Activated T-cell treated with anti-CD3 and anti-CD28 coated beads, Interleukin-2, amount 50 U/mL, for 72 hours (primary cell): ENCODE measurements around the gene BTBD9. TPM values are rescaled to one million over a fixed set of nuclear protein-coding genes. Genes with fewer than 3 reads are reported as not detected.

Experiments used
- ATAC-seq, 2 donors: fragments of 150-1000 bp; cut with Tn5 transposase; replicated peaks in 1 of 2; 2 replicates each; pipeline ENCODE4 v1.10.0; 2021; ENCODE audit warnings: moderate library complexity in 2 of 2, mild to moderate bottlenecking in 1 of 2
- DNase-seq, 2 donors: peaks; one replicate each; pipeline ENCODE4 v3.0.0; 2021 to 2022; ENCODE audit warnings: mixed read lengths in 1 of 2
- H3K27ac Mint-ChIP-seq: one replicate; pipeline ENCODE4 v1.8.0; 2022; ENCODE audit warnings: mild to moderate bottlenecking, moderate library complexity, mixed read lengths
- H3K27me3 Mint-ChIP-seq: one replicate; pipeline ENCODE4 v1.8.0; 2022; ENCODE audit warnings: low read depth, mixed read lengths
- H3K36me3 Mint-ChIP-seq, 2 donors: one replicate each; pipeline ENCODE4 v1.8.0; 2022; ENCODE audit warnings: mixed read lengths in 2 of 2, mild to moderate bottlenecking in 1 of 2; ENCODE audit not compliant: insufficient read depth in 2 of 2
- H3K4me1 Mint-ChIP-seq: one replicate; pipeline ENCODE4 v1.8.0; 2022; ENCODE audit warnings: low read depth, mixed read lengths
- H3K4me3 Mint-ChIP-seq, 2 donors: one replicate each; pipeline ENCODE4 v1.8.0; 2022; ENCODE audit warnings: mild to moderate bottlenecking in 2 of 2, mixed read lengths in 2 of 2, moderate library complexity in 2 of 2
- H3K9me3 Mint-ChIP-seq, 2 donors: one replicate each; pipeline ENCODE4 v1.8.0; 2022; ENCODE audit warnings: mixed read lengths in 2 of 2
- total RNA-seq, 2 donors: library from RNA; stranded (reverse); gene quantifications; one replicate each; pipeline ENCODE4 v1.2.3, GENCODE V29; 2022

Gene BTBD9
- total RNA-seq, 2 donors from 2014 or later = 19.8 to 24.9 TPM

DNA sequence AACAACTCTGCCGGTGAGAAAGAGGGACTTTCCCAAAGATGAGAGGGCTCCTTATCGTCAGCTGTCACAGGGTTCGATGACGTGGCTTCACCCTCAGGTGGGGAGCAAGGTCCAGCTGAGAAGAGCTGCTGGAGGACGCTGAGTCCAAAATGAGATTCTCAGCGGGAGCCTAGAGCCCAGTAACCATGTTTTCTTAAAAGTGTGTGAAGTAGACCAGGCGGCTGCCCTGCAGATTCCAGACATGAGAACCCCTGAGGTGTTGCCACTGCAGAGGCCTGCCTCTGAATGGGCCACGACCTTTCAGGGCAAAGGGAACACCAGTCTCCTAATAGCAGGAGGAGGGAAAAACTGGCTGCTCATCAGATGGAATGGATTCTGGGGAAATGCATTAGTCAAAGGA is 375.1 kb downstream of the BTBD9 start:
- Mint-ChIP-seq H3K4me3 (no peak overlapping the region), H3K27me3 (no peaks in the 10 kb centered on the region), H3K4me1 (peaks cover 20% of the 10 kb centered on the region), H3K27ac (no peak overlapping the region), H3K9me3 (no peaks in the 10 kb centered on the region), H3K36me3 (no peaks in the 10 kb centered on the region)
- ATAC-seq (no peak), DNase-seq (no peak)

- peak overlapping the region in 1 of 2 donors; percentile 63 for H3K4me3 Mint-ChIP-seq
- no peaks in the 10 kb centered on the region for H3K36me3 Mint-ChIP-seq
- no peaks in the 10 kb centered on the region for H3K9me3 Mint-ChIP-seq
- DNase-seq (no peak), ATAC-seq (peak; percentile 49 to 51)
- H3K27me3 Mint-ChIP-seq = no peaks in the 10 kb centered on the region
- H3K4me1 Mint-ChIP-seq = peaks cover 25% of the 10 kb centered on the region
- H3K27ac Mint-ChIP-seq = peak overlapping the region; percentile 58
Measured at GRCh38 chr6:38262609-38263008, 377.1 kb downstream of the BTBD9 start.

DNA sequence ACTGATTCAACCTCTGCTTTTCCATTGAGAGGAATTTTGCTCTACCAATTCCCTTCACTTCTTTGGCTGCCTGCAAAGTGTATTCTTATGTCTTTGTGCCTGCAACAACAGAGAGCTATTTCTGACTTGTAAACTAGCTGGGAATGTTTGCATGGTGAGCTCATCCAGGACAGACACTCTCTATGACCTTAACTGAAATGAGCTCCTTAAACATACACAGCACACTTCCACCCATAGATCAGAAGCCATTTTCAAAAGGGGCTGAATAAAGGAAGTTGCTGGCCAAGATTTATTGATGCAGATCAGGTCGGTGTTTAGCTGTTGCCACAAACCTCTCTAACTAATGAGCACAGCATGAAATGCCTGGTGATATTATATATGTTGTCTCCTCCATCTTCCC is 377.7 kb downstream of the BTBD9 start:
- ATAC-seq = no peak

DNA sequence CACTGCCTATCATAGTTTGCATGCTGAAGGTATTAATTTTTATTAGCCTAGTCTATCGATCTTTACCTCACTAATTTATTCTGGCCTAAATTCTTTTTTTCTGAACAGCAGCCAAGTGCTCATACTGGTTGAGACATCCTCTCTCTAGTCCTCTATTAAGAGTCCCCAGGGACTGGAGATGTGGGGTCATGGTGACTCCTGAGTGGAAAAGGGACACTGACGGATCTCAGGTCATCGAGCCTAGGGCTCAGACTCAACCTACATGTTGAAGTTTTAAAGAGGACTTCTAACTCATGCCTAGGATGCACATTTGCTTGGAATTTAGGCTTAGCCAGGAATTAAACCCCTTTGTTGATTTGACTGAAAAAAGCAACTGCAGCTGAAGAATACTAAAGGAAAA is 378.1 kb downstream of the BTBD9 start:
- no peaks in the 10 kb centered on the region for H3K9me3 Mint-ChIP-seq
- H3K27me3 Mint-ChIP-seq = no peaks in the 10 kb centered on the region
- no peak overlapping the region for H3K4me3 Mint-ChIP-seq
- H3K36me3 Mint-ChIP-seq = no peaks in the 10 kb centered on the region
- ATAC-seq (no peak), DNase-seq (no peak)
- no peak overlapping the region for H3K27ac Mint-ChIP-seq
- peaks cover 25% of the 10 kb centered on the region for H3K4me1 Mint-ChIP-seq

More for the DNA sequence above, 377.7 kb downstream of the BTBD9 start:
- Mint-ChIP-seq H3K36me3 (no peaks in the 10 kb centered on the region), H3K27ac (peak overlapping the region; percentile 58), H3K4me1 (peaks cover 25% of the 10 kb centered on the region), H3K27me3 (no peaks in the 10 kb centered on the region), H3K9me3 (no peaks in the 10 kb centered on the region), H3K4me3 (peak overlapping the region in 1 of 2 donors; percentile 63)
- DNase-seq = no peak

DNA sequence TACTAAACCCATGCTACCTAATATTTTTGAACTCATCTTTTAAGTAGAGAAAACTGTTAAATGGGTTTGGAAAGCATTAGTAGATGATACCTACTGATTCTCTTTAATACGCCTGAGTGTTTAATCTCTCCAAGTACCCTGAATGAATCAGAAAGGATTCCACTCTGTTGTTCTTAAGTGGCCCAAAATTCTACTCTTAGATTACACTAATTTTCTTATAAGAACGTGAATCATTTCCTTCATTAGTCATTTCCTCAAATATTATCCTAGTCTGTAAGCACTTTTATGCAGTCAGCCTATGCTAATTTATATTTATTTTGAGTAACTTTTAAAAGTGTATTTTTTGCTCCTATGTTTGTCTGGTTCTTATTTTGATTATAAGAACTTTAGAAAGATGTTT is 380.0 kb downstream of the BTBD9 start:
- H3K36me3 Mint-ChIP-seq = peaks cover 3 to 10% of the 10 kb centered on the region in 2 donors
- no peaks in the 10 kb centered on the region for H3K27me3 Mint-ChIP-seq
- H3K4me1 Mint-ChIP-seq = peaks cover 25% of the 10 kb centered on the region
- DNase-seq (no peak), ATAC-seq (peak; percentile 29 to 44)
- H3K27ac Mint-ChIP-seq = peak overlapping the region; percentile 55
- peaks cover 0 to 2% of the 10 kb centered on the region in 2 donors for H3K9me3 Mint-ChIP-seq
- H3K4me3 Mint-ChIP-seq = peak overlapping the region in 1 of 2 donors; percentile 37

DNA sequence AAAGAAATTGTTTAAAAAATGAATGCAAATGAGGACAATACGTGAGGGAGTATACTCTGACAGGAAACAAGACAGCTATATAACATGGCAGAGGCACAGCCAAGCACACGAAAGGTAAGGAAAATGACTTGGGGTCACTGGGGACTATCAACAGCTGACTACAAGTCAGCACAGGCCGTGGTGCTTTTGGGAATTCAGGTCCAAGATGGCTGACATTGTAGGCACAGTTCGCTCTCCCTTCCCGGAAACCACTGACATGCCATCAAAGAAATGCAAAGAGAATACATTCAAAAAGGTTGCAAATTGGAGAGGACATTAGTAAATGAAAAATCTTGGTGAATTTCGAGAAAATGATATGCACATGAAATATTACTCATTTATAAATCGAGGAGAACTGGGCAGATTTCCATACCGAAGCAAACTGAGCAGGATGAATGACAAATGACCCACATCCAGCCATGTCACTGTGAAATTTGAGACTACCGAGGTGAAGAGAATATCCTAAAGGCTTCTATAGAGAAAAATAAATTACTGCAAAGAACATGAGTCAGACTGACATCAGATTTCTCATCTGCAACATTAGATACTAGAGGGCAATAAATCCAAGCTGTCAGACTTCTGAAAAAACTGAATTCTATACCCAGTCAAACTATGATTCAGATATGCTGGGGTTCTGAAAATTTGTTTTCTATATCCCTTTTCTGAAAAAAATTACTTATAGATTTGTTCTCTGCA is 391.1 kb downstream of the BTBD9 start:
- H3K4me1 Mint-ChIP-seq = peaks cover 6% of the 10 kb centered on the region
- H3K27me3 Mint-ChIP-seq = no peaks in the 10 kb centered on the region
- no peak overlapping the region for H3K27ac Mint-ChIP-seq
- no peak overlapping the region for H3K4me3 Mint-ChIP-seq
- H3K9me3 Mint-ChIP-seq = no peaks in the 10 kb centered on the region
- DNase-seq = no peak
- no peak for ATAC-seq
- H3K36me3 Mint-ChIP-seq = no peaks in the 10 kb centered on the region

- DNase-seq (no peak), ATAC-seq (no peak)
- Mint-ChIP-seq H3K36me3 (no peaks in the 10 kb centered on the region), H3K9me3 (no peaks in the 10 kb centered on the region), H3K27me3 (no peaks in the 10 kb centered on the region), H3K4me3 (no peak overlapping the region), H3K4me1 (peaks cover 6% of the 10 kb centered on the region), H3K27ac (no peak overlapping the region)
Measured at GRCh38 chr6:38245295-38245694, 394.4 kb downstream of the BTBD9 start.

GRCh38 chr6:38244869-38245268 is 394.9 kb downstream of the BTBD9 start:
- H3K9me3 Mint-ChIP-seq = no peaks in the 10 kb centered on the region
- H3K4me1 Mint-ChIP-seq = peaks cover 6% of the 10 kb centered on the region
- H3K36me3 Mint-ChIP-seq = no peaks in the 10 kb centered on the region
- H3K27ac Mint-ChIP-seq = no peak overlapping the region
- ATAC-seq (no peak), DNase-seq (no peak)
- no peaks in the 10 kb centered on the region for H3K27me3 Mint-ChIP-seq
- H3K4me3 Mint-ChIP-seq = no peak overlapping the region

DNA sequence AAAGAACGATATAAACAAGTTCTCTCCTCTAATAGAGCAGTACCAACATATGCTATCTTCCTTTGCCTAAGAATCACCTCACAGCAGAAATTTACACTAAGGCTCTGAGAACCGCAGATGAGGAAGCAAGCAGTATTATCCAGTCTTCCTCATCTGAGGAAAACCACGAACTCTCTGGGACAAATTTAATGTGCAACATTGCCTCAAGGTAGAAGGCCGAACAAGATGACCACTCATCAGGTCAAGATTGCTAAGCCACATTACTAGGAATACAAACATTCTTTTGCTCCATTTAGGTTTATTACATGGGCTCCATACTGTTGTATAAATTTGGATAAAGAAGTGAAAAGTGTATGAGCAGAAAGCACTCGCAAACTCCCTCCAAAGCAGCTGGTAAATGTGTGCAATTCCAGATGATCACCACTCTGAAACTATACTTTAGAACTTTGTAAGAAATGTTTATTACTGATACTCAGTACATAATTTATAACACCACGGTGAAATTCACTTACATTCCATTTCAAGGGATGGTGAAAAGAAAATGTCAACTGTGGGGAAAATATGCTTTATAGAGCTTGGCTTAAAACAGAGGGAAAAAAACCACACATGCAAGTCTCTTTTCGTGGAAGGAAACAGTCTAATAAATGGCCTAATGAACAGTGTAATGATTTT is 398.4 kb downstream of the BTBD9 start:
- no peaks in the 10 kb centered on the region for H3K4me1 Mint-ChIP-seq
- DNase-seq = no peak
- no peak for ATAC-seq
- H3K9me3 Mint-ChIP-seq = no peaks in the 10 kb centered on the region
- no peaks in the 10 kb centered on the region for H3K36me3 Mint-ChIP-seq
- no peak overlapping the region for H3K27ac Mint-ChIP-seq
- H3K4me3 Mint-ChIP-seq = no peak overlapping the region
- no peaks in the 10 kb centered on the region for H3K27me3 Mint-ChIP-seq

- Mint-ChIP-seq H3K36me3 (no peaks in the 10 kb centered on the region), H3K27ac (no peak overlapping the region), H3K27me3 (no peaks in the 10 kb centered on the region), H3K4me1 (no peaks in the 10 kb centered on the region), H3K9me3 (no peaks in the 10 kb centered on the region), H3K4me3 (no peak overlapping the region)
- ATAC-seq = no peak
- DNase-seq = no peak
Measured at GRCh38 chr6:38239719-38240451, 399.8 kb downstream of the BTBD9 start.

DNA sequence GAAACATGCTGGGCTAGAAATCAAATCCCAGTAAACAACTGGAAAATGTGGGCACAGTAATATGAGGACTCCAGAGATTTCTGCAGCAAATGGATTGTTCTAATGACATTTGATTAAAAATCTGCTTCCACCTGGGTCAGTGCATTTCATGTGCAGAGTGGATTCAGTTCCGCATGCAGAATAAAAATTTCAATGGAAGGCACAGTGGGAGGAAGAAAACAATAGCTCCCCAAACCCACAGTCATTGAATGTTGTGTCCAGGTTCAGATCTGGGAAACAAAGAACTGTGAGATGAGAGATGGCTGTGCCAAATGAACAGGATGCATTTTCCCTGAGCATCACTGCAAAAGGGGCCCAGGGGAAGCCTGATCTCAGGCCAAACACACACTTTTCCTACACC is 403.1 kb downstream of the BTBD9 start:
- DNase-seq (no peak), ATAC-seq (no peak)
- H3K4me3 Mint-ChIP-seq = no peak overlapping the region
- H3K27me3 Mint-ChIP-seq = no peaks in the 10 kb centered on the region
- H3K9me3 Mint-ChIP-seq = no peaks in the 10 kb centered on the region
- no peaks in the 10 kb centered on the region for H3K4me1 Mint-ChIP-seq
- no peaks in the 10 kb centered on the region for H3K36me3 Mint-ChIP-seq
- no peak overlapping the region for H3K27ac Mint-ChIP-seq

DNA sequence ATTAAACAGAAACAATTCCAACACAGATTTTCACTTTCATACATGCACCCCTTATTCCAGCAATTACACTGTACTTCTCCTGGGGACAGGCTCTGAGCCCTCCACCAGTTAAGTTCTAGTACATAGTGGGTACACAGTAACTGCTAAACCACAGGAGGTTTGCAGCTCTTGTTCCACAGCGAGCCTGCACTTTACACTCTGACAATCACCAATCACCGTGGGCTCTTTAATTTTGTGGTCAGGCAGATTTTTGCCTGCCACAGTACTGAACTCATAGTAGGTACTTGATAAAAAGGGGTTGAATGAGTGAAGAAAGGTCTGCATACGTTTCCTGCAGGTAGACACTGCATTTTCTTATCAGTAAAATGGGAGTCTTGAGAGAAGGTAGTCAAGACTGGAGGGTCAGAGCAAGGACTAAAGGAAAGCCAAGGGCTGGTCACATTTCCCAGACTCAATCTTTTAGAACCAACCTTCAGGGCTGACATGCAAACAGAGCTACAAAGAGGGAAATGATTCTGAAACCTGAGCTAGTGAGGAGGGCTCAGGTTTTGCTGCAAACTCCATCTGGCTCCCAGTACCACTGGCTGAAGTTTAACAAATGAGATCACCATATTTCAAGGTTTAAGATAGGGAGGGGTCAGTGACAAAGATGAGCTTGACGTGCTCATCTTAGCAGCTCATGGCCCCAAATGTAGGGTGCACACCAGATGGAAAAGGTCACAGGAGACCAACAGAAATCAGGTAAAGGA is 404.6 kb downstream of the BTBD9 start:
- Mint-ChIP-seq H3K9me3 (no peaks in the 10 kb centered on the region), H3K27me3 (no peaks in the 10 kb centered on the region), H3K4me1 (no peaks in the 10 kb centered on the region), H3K4me3 (no peak overlapping the region), H3K36me3 (no peaks in the 10 kb centered on the region), H3K27ac (no peak overlapping the region)
- DNase-seq = no peak
- no peak for ATAC-seq

DNA sequence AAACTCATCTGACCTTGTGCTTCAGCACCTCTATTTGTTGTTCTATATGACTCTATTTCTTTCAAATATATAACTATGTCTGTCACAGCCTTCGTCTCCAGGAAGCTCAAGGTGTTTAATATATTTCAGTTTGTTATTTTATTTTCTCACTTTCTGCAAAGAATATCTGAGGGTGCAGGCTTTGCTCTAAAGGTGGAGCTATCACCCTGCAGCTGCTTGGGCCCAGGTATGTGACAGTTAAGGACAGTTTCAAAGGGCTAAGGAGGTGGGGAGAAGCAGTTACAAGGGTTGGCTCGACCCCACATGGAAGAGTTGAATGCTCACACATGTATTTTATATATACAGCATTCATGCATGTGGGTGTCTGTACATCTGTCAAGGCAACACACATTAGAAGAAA is 405.6 kb downstream of the BTBD9 start:
- no peak for ATAC-seq
- H3K9me3 Mint-ChIP-seq = no peaks in the 10 kb centered on the region
- no peak for DNase-seq
- H3K4me3 Mint-ChIP-seq = no peak overlapping the region
- H3K4me1 Mint-ChIP-seq = no peaks in the 10 kb centered on the region
- H3K36me3 Mint-ChIP-seq = no peaks in the 10 kb centered on the region
- H3K27ac Mint-ChIP-seq = no peak overlapping the region
- no peaks in the 10 kb centered on the region for H3K27me3 Mint-ChIP-seq
